ENCODE results near the gene GPC2. TPM values are rescaled to one million over a fixed set of nuclear protein-coding genes. Genes with fewer than 3 reads are reported as not detected.
A peak's percentile ranks its signal among the peaks of the same experiment; 100 is the strongest.

The GPC2 gene
- total and polyA plus RNA-seq, 9 donors = 0.25 to 5.6 (median 3.1) TPM

GRCh38 chr7:100212631-100213286 is 35.6 kb upstream of the GPC2 start:
- Histone ChIP-seq H3K4me3 (no peak overlapping the region), H3K4me1 (ENCODE audit: insufficient read depth) (peaks cover 2% of the 10 kb centered on the region), H3K36me3 (no peaks in the 10 kb centered on the region), H3K27ac (no peak overlapping the region), H3K9me3 (no peaks in the 10 kb centered on the region), H3K27me3 (no peaks in the 10 kb centered on the region)
- WGBS, 3 donors = 79 to 85% (median 82%) methylated on average over 5 of the region's 5 CpGs
- intact Hi-C loops (cut with DNase I) = loop anchor here in 3 of 4 donors (5.0 to 10.0 kb wide), 2 partner anchors 75 to 78 kb away; no protein-coding TSS in a partner anchor
- no peak for TF ChIP-seq CTCF (IDR thresholded peaks at IDR 0.05)
- TF ChIP-seq EP300 (IDR thresholded peaks at IDR 0.05) = no peak
- no peak for TF ChIP-seq POLR2A (IDR thresholded peaks at IDR 0.05)
- DNase-seq = no peak

- intact Hi-C loops (cut with DNase I) = loop anchor here in 3 of 4 donors (5.0 to 10.0 kb wide), 2 partner anchors 74 to 77 kb away; no protein-coding TSS in a partner anchor
- H3K27ac ChIP-seq = no peak overlapping the region
- no peaks in the 10 kb centered on the region for H3K36me3 ChIP-seq
- DNase-seq = peak in 1 of 5 donors; percentile 3
- WGBS, 3 donors = 64 to 76% (median 66%) methylated on average over 7 of the region's 7 CpGs
- peaks cover 2% of the 10 kb centered on the region for H3K4me1 ChIP-seq (ENCODE audit: insufficient read depth)
- no peak overlapping the region for H3K4me3 ChIP-seq
- no peaks in the 10 kb centered on the region for H3K27me3 ChIP-seq
- no peaks in the 10 kb centered on the region for H3K9me3 ChIP-seq
- no peak for TF ChIP-seq CTCF (IDR thresholded peaks at IDR 0.05)
- TF ChIP-seq POLR2A (IDR thresholded peaks at IDR 0.05) = no peak
- no peak for TF ChIP-seq EP300 (IDR thresholded peaks at IDR 0.05)
Observed at GRCh38 chr7:100211342-100211780, 34.2 kb upstream of the GPC2 start.

- TF ChIP-seq POLR2A (IDR thresholded peaks at IDR 0.05) (no peak), EP300 (IDR thresholded peaks at IDR 0.05) (no peak), CTCF (IDR thresholded peaks at IDR 0.05) (no peak)
- no peaks in the 10 kb centered on the region for H3K27me3 ChIP-seq
- no peak overlapping the region for H3K4me3 ChIP-seq
- H3K27ac ChIP-seq = no peak overlapping the region
- intact Hi-C loops (cut with DNase I) = loop anchor here in 3 of 4 donors (5.0 to 10.0 kb wide), 2 partner anchors 74 to 76 kb away; no protein-coding TSS in a partner anchor
- H3K9me3 ChIP-seq = no peaks in the 10 kb centered on the region
- WGBS, 3 donors = 64 to 77% (median 75%) methylated on average over 5 of the region's 5 CpGs
- no peak for DNase-seq
- peaks cover 1% of the 10 kb centered on the region for H3K4me1 ChIP-seq (ENCODE audit: insufficient read depth)
- H3K36me3 ChIP-seq = no peaks in the 10 kb centered on the region
Observed at GRCh38 chr7:100210805-100211204, 33.6 kb upstream of the GPC2 start.

GRCh38 chr7:100209493-100209892 is 32.3 kb upstream of the GPC2 start:
- intact Hi-C loops (cut with DNase I) = no loop called here
- no peak overlapping the region for H3K4me3 ChIP-seq
- no peaks in the 10 kb centered on the region for H3K4me1 ChIP-seq (ENCODE audit: insufficient read depth)
- no peaks in the 10 kb centered on the region for H3K36me3 ChIP-seq
- TF ChIP-seq POLR2A (IDR thresholded peaks at IDR 0.05) = no peak
- no peak for TF ChIP-seq EP300 (IDR thresholded peaks at IDR 0.05)
- no peak for TF ChIP-seq CTCF (IDR thresholded peaks at IDR 0.05)
- no peaks in the 10 kb centered on the region for H3K27me3 ChIP-seq
- no peak for DNase-seq
- H3K9me3 ChIP-seq = no peaks in the 10 kb centered on the region
- 25 to 53% (median 44%) methylated on average over 6 of the region's 6 CpGs for WGBS, 3 donors
- H3K27ac ChIP-seq = no peak overlapping the region
